B cell (primary cell): Measurements from ENCODE around the gene IGF2BP1. TPM values are rescaled to one million over a fixed set of nuclear protein-coding genes. Genes with fewer than 3 reads are reported as not detected.

ENCODE experiments used
- ATAC-seq: fragments of 200-7000 bp; cut with Tn5 transposase; one replicate; pipeline ENCODE4 v1.10.0; 2021; ENCODE audit warnings: low read depth, mild to moderate bottlenecking, moderate number of reproducible peaks, moderate library complexity
- CTCF ChIA-PET: fragments of 350-600 bp; sonication (Branson Sonifier 250); formaldehyde crosslinking; loops from one replicate; lab custom pipeline; 2021; ENCODE audit warnings: antibody characterized with exemption, inconsistent platforms; lab: Charles Lee
- POLR2A ChIA-PET: fragments of 350-600 bp; sonication (Branson Sonifier 250); formaldehyde crosslinking; loops from one replicate; lab custom pipeline; 2021; ENCODE audit warnings: antibody characterized with exemption; lab: Charles Lee
- DNase-seq: peaks from one replicate; pipeline ENCODE4 v3.0.0; 2013
- H2AFZ ChIP-seq: 2 replicates; pipeline ENCODE4 v1.6.1; 2012; ENCODE audit warnings: mild to moderate bottlenecking, low read depth, low read length; ENCODE audit not compliant: insufficient read depth, poor library complexity, severe bottlenecking
- H3K27ac ChIP-seq, 2 donors: 1 replicate in 1 of 2; 2 replicates in 1 of 2; pipeline ENCODE4 v1.5.1; 2012 to 2013; ENCODE audit warnings: low read length in 2 of 2, mild to moderate bottlenecking in 2 of 2, moderate library complexity in 1 of 2
- H3K27me3 ChIP-seq, 4 experiments: fragments of 200-600 bp in 1 of 4; sonication (generic) in 1 of 4; replicated peaks in 1 of 4; 1 replicate in 2 of 4; 2 replicates in 2 of 4; pipeline versions ENCODE4 v1.6.1 to v1.7.0; 2013 to 2016; ENCODE audit warnings: low read length in 3 of 4, mild to moderate bottlenecking in 2 of 4, mixed read lengths in 1 of 4, moderate library complexity in 1 of 4; ENCODE audit not compliant: insufficient read depth in 4 of 4, control insufficient read depth in 3 of 4; ENCODE audit errors: control extremely low read depth in 1 of 4
- H3K36me3 ChIP-seq, 2 experiments: replicated peaks in 1 of 2; 1 replicate in 1 of 2; 2 replicates in 1 of 2; pipeline versions ENCODE4 v1.6.1 to v1.7.1; 2013; ENCODE audit warnings: low read length in 1 of 2; ENCODE audit not compliant: insufficient read depth in 2 of 2, control insufficient read depth in 1 of 2; ENCODE audit errors: control extremely low read depth in 1 of 2, extremely low read depth in 1 of 2
- H3K4me1 ChIP-seq, 2 donors: fragments of 200-600 bp in 1 of 2; sonication (generic) in 1 of 2; 1 replicate in 1 of 2; 2 replicates in 1 of 2; pipeline versions ENCODE4 v1.5.1 to v1.6.1; 2013 to 2017; ENCODE audit warnings: low read length in 2 of 2; ENCODE audit not compliant: control insufficient read depth in 2 of 2, insufficient read depth in 2 of 2
- H3K4me2 ChIP-seq: replicated peaks from 2 replicates; pipeline ENCODE3; 2012; ENCODE audit warnings: mild to moderate bottlenecking, low read depth, low read length; ENCODE audit not compliant: poor library complexity, severe bottlenecking
- H3K4me3 ChIP-seq, 5 experiments: fragments of 200-600 bp in 1 of 5; sonication (generic) in 1 of 5; 1 replicate in 3 of 5; 2 replicates in 2 of 5; pipeline versions ENCODE4 v1.5.1 to v1.7.0; 2011 to 2016; ENCODE audit warnings: low read length in 4 of 5, mild to moderate bottlenecking in 4 of 5, low read depth in 2 of 5, control low read depth in 1 of 5, moderate library complexity in 1 of 5; ENCODE audit not compliant: insufficient read depth in 1 of 5; ENCODE audit errors: control extremely low read depth in 1 of 5, extremely low read depth in 1 of 5
- H3K79me2 ChIP-seq: fragments of 200-600 bp; sonication (generic); one replicate; pipeline ENCODE4 v1.6.0; 2016; ENCODE audit warnings: low read length; ENCODE audit not compliant: control insufficient read depth, insufficient read depth
- H3K9ac ChIP-seq: fragments of 200-600 bp; sonication (generic); 2 replicates; pipeline ENCODE4 v1.6.1; 2017; ENCODE audit warnings: mild to moderate bottlenecking, low read length, moderate library complexity
- H3K9me3 ChIP-seq, 3 donors: one replicate each; pipeline versions ENCODE4 v1.6.1 to v1.7.1; 2013; ENCODE audit warnings: low read length in 2 of 3; ENCODE audit not compliant: control insufficient read depth in 2 of 3, insufficient read depth in 1 of 3; ENCODE audit errors: control extremely low read depth in 1 of 3
- H4K20me1 ChIP-seq: 2 replicates; pipeline ENCODE4 v1.6.0; 2012; ENCODE audit warnings: mild to moderate bottlenecking, low read length; ENCODE audit not compliant: insufficient read depth, control insufficient read depth, poor library complexity, severe bottlenecking
- H3K27ac Mint-ChIP-seq: one replicate; pipeline ENCODE4 v1.8.0; 2021; ENCODE audit warnings: mixed read lengths
- H3K27me3 Mint-ChIP-seq: one replicate; pipeline ENCODE4 v1.8.0; 2021; ENCODE audit warnings: mixed read lengths
- H3K4me1 Mint-ChIP-seq: one replicate; pipeline ENCODE4 v1.8.0; 2021; ENCODE audit warnings: mixed read lengths
- H3K4me3 Mint-ChIP-seq: one replicate; pipeline ENCODE4 v1.8.0; 2021; ENCODE audit warnings: mixed read lengths
- H3K9me3 Mint-ChIP-seq: one replicate; pipeline ENCODE4 v1.8.0; 2022; ENCODE audit warnings: mixed read lengths; ENCODE audit not compliant: insufficient read depth
- EZH2 ChIP-seq: IDR thresholded peaks from 2 replicates; pipeline ENCODE4 v1.6.1; 2012; ENCODE audit warnings: borderline replicate concordance, low read depth, mild to moderate bottlenecking, moderate library complexity, low read length; ENCODE audit not compliant: insufficient read depth, poor library complexity, severe bottlenecking
- WGBS: methylation state at CpG from one replicate; pipeline ENCODE4 v1.1.5; 2013; ENCODE audit warnings: missing lambda C conversion rate; ENCODE audit not compliant: insufficient coverage; 5-methylcytosine and 5-hydroxymethylcytosine counted together
- intact Hi-C: fragments of 100-400 bp; cut with micrococcal nuclease; formaldehyde crosslinking; loops from one replicate; pipeline ENCODE4 v1.10.0; 2022
- polyA plus RNA-seq: library from polyadenylated mRNA; depleted of rRNA; stranded (reverse); fragments of >200 nt; gene quantifications from 2 replicates; pipeline ENCODE4 v1.2.3, GENCODE V29; 2012
- total RNA-seq, 2 donors: library from RNA; stranded (reverse); fragments of 120-200 nt in 1 of 2; gene quantifications; 1 replicate in 1 of 2; 2 replicates in 1 of 2; pipeline versions ENCODE4 v1.2.3 to v1.2.4, GENCODE V29; 2013 to 2022
- TF ChIP-seq, protein P1 (sequence below): fragments of 200-600 bp; IDR thresholded peaks from one replicate; pipeline ENCODE4 v1.8.0; 2022; ENCODE audit warnings: antibody characterized with exemption, mild to moderate bottlenecking

Gene IGF2BP1
- total and polyA plus RNA-seq, 2 donors (not counting 1 experiment from before 2014, with no cell fraction given), result not detected

- H3K4me1 ChIP-seq, result no peaks in the 10 kb centered on the region
- Mint-ChIP-seq H3K27me3 (peaks cover 5% of the 10 kb centered on the region), H3K9me3 (no peaks in the 10 kb centered on the region), H3K4me1 (no peaks in the 10 kb centered on the region), H3K27ac (no peak overlapping the region), H3K4me3 (no peak overlapping the region)
- ChIA-PET CTCF (no interaction called here), POLR2A (no interaction called here)
- H3K4me2 ChIP-seq, result no peak overlapping the region
- 80% methylated on average over 1 of the region's 2 CpGs for WGBS
- no peak overlapping the region for H2AFZ ChIP-seq
- H4K20me1 ChIP-seq, result no peaks in the 10 kb centered on the region
- H3K27me3 ChIP-seq, result no peaks in the 10 kb centered on the region
- no peak overlapping the region for H3K9ac ChIP-seq
- no peaks in the 10 kb centered on the region for H3K36me3 ChIP-seq
- TF ChIP-seq EZH2, result no peak
- TF ChIP-seq, protein P1, sequence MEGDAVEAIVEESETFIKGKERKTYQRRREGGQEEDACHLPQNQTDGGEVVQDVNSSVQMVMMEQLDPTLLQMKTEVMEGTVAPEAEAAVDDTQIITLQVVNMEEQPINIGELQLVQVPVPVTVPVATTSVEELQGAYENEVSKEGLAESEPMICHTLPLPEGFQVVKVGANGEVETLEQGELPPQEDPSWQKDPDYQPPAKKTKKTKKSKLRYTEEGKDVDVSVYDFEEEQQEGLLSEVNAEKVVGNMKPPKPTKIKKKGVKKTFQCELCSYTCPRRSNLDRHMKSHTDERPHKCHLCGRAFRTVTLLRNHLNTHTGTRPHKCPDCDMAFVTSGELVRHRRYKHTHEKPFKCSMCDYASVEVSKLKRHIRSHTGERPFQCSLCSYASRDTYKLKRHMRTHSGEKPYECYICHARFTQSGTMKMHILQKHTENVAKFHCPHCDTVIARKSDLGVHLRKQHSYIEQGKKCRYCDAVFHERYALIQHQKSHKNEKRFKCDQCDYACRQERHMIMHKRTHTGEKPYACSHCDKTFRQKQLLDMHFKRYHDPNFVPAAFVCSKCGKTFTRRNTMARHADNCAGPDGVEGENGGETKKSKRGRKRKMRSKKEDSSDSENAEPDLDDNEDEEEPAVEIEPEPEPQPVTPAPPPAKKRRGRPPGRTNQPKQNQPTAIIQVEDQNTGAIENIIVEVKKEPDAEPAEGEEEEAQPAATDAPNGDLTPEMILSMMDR, result no peak
- no peaks in the 10 kb centered on the region for H3K9me3 ChIP-seq
- intact Hi-C loops, result no loop called here
- DNase-seq (no peak), ATAC-seq (no peak)
- no peaks in the 10 kb centered on the region for H3K79me2 ChIP-seq
- no peak overlapping the region for H3K4me3 ChIP-seq
- no peak overlapping the region for H3K27ac ChIP-seq
Measured at GRCh38 chr17:49050611-49051010, 53.4 kb downstream of the IGF2BP1 start.

- no peak for ATAC-seq
- Mint-ChIP-seq H3K27me3 (peaks cover 11% of the 10 kb centered on the region), H3K27ac (no peak overlapping the region), H3K9me3 (no peaks in the 10 kb centered on the region), H3K4me1 (no peaks in the 10 kb centered on the region), H3K4me3 (no peak overlapping the region)
- Histone ChIP-seq H3K4me3 (no peak overlapping the region), H3K4me1 (no peaks in the 10 kb centered on the region), H3K79me2 (no peaks in the 10 kb centered on the region), H3K9ac (no peak overlapping the region), H3K36me3 (no peaks in the 10 kb centered on the region), H3K27me3 (no peaks in the 10 kb centered on the region), H3K4me2 (no peak overlapping the region), H2AFZ (no peak overlapping the region), H3K27ac (no peak overlapping the region), H3K9me3 (no peaks in the 10 kb centered on the region), H4K20me1 (no peaks in the 10 kb centered on the region)
- no CpG with 5 or more reads among the region's 1 CpG for WGBS
- CTCF ChIA-PET, result interaction anchor here (0.6 kb wide), 1 partner anchor 8 kb away, joined by 3 read pairs; no protein-coding TSS in a partner anchor
- TF ChIP-seq, protein P1, result no peak
- no peak for TF ChIP-seq EZH2
- intact Hi-C loops, result no loop called here
- no peak for DNase-seq
- POLR2A ChIA-PET, result no interaction called here
Measured at GRCh38 chr17:49051269-49051668, 54.1 kb downstream of the IGF2BP1 start.
